Daoy (cell line): ENCODE results near the gene FSTL4. TPM values are rescaled to one million over a fixed set of nuclear protein-coding genes. Genes with fewer than 3 reads are reported as not detected.

ENCODE experiments used
- DNase-seq: peaks from one replicate; pipeline ENCODE4 v3.0.0-alpha.2; 2015; ENCODE audit warnings: low read depth
- total RNA-seq: library from RNA; depleted of rRNA; stranded (reverse); fragments of >200 nt; shearing (Covaris generic); gene quantifications from 2 replicates; pipeline ENCODE4 v1.2.3, GENCODE V29; 2014

FSTL4 gene
- total RNA-seq, 1 experiment from 2014 or later = 0.11 TPM

GRCh38 chr5:133245191-133246052 is 366.9 kb downstream of the FSTL4 start:
- DNase-seq = peak; percentile 98

DNA sequence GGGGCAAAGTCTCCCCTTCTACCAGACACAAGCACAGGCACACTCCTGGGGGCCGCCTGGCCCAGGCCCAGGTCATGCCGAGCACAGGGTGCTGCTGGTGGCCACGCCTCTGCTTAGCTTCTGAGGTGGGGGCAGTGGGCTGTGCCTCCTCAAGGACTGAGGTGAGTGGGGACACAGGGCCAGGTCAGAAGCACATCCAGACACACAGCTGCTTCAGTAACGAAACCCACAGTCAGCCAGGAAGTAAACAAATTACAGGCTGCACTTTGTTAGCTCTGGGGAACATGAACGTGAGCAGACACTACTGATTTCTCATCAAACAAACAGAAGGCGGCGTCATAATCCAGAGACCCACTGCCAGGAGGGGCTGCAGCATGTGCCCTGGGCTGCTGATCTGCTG is 368.1 kb downstream of the FSTL4 start:
- DNase-seq = no peak

- no peak for DNase-seq
These were observed 369.1 kb downstream of the FSTL4 start for GRCh38 chr5:133243196-133243595.

- DNase-seq = no peak
These were observed 370.0 kb downstream of the FSTL4 start for GRCh38 chr5:133242221-133242835.

DNA sequence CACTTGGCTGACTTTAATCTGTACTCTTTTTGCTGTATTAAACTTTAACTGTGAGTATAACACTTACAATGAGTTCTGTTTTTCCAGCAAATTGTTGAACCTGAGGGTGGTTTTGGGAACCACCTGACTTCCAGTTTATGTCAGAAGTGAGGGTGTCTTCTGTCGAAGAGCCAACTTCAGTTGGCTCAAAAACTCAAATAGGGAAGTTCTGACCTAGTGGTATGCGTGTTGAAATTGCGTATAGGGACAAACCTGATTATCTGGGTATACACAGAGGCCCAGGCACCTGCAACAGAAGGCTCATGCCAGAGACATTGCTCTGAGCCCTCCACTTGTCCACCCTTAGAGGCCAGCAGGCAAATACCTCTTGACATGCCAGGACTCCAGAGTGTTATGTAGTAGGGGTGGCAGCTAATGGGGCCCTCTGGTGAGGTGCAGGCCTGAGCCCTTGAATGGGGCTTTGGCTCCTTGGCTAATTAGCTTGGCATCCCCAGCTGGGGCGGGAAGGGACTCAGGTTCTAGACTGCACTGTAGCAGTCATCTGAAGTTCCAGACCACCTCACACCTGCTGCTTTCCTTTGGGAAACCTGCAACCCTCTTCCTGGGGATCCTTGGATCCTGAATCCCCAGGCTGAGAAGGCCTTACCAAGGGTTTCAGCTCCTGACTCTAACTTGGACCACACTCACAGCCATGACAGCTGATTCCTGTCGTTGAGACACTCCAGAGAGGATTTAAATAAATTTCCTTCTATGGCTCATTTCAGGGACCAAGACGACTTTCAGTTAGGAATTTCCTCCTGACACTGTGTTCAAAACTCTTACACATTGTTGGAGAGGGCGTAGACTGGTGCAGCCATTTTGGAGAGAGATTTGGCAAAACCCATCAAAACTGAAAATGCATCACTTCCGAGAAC is 370.9 kb downstream of the FSTL4 start:
- no peak for DNase-seq

- DNase-seq = peak; percentile 98
These were observed 371.8 kb downstream of the FSTL4 start for GRCh38 chr5:133240425-133241091.

DNA sequence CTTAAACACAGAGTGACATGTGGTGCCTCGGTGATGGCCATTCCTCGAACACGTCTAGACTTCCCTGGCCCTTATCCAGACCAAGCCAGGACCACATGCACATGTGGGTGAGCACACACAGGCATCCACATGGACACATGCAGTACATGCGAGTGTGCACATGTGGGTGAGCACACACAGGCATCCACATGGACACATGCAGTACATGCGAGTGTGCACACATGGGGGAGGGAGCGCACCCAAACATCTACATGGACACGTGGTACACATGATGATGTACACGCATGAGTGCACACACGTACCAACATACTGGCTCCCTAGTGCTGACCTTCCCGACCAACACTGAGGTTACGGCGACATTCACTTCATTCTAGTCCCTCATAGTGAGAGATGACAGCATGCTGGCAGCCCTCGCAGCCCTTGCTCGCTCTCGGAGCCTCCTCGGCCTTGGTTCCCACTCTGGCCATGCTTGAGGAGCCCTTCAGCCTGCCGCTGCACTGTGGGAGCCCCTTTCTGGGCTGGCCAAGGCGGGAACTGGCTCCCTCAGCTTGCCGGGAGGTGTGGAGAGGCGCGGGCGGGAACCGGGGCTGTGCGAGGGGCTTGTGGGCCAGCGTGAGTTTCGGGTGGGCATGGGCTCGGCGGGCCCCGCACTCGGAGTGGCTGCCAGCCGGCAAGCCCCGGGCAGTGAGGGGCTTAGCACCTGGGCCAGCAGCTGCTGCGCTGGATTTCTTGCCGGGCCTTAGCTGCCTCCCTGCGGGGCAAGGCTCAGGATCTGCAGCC is 373.7 kb downstream of the FSTL4 start:
- no peak for DNase-seq

DNA sequence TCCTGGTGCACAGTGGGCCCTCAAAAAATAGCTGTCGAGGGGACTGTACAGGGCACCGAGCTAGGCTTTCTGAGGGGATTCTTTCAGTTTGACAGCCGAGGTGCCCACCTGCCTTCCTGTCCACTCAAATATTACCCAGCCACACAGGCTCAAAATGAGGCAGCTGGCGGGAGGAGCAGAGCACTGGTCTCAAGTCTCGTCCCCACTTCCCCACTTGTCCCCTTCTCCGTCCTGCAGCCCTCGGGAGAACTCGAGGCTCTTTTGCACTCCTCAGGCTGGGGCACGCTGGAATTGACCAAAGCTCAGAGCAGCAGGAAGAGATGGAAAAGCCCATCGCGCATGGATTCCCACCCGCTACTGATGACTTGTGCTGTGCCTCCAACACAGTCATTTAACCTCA is 375.4 kb downstream of the FSTL4 start:
- DNase-seq = no peak

- DNase-seq = no peak
These were observed 375.8 kb downstream of the FSTL4 start for GRCh38 chr5:133236541-133236951.

GRCh38 chr5:133235696-133236426 is 376.5 kb downstream of the FSTL4 start:
- no peak for DNase-seq

DNA sequence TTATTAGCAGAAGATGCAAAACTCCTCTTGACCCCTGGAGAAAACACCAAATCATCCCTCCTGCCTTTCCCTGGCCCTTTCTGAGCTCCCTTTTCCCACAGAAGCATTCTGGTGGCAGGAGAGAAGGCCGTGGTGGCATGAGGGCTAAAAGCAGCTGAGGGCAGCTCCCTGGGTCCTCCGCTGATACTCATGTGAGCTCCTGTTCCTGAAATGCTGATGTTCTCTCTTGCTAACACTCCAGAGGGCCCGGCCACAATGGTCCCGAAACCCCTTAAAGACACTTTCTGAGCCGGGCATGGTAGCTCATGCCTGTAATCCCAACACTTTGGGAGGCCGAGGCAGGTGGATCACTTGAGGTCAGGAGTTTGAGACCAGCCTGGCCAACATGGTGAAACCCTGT is 377.4 kb downstream of the FSTL4 start:
- DNase-seq = no peak

DNA sequence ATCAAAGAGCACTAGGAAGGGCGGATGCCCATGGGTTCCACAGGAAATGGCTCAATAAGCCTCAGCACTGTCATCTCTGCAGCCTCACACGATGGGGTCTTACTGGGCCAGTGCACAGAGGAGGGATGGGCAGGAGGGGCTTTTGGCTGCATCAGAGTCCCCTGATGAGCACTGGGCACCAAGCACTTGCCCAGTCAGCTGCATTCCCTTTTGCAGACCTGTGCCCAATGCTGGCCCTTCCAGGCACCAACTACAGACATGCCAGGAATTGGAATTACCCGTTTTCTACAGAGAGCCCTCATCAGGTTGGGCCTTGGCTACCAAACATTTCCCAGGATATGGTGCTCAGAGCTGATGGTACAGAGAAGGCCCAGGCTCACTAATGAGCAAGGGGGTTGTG is 378.1 kb downstream of the FSTL4 start:
- no peak for DNase-seq

- no peak for DNase-seq
These were observed 378.7 kb downstream of the FSTL4 start for GRCh38 chr5:133233616-133234015.

- no peak for DNase-seq
These were observed 379.4 kb downstream of the FSTL4 start for GRCh38 chr5:133232911-133233310.

- DNase-seq = no peak
These were observed 379.9 kb downstream of the FSTL4 start for GRCh38 chr5:133232435-133232834.

DNA sequence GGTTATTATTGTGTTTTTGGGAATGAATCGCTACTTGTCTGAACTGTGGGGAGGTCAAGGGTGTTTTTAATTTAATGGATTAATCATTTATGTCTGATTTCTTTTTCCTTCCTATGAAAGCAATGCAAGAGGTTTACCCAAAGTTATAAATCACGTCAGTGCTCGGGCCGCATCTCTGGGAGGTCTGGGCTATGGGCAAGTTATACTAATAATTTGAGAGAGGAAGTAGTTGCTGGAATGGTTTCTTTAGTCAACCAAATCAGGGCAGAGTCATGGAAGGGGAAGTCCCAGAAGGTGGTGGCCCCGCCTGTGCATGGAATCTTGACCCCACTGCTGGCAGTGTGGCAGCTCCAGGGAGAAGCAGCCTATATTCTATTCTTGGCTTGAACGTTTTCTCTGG is 380.3 kb downstream of the FSTL4 start:
- peak; percentile 64 for DNase-seq

DNA sequence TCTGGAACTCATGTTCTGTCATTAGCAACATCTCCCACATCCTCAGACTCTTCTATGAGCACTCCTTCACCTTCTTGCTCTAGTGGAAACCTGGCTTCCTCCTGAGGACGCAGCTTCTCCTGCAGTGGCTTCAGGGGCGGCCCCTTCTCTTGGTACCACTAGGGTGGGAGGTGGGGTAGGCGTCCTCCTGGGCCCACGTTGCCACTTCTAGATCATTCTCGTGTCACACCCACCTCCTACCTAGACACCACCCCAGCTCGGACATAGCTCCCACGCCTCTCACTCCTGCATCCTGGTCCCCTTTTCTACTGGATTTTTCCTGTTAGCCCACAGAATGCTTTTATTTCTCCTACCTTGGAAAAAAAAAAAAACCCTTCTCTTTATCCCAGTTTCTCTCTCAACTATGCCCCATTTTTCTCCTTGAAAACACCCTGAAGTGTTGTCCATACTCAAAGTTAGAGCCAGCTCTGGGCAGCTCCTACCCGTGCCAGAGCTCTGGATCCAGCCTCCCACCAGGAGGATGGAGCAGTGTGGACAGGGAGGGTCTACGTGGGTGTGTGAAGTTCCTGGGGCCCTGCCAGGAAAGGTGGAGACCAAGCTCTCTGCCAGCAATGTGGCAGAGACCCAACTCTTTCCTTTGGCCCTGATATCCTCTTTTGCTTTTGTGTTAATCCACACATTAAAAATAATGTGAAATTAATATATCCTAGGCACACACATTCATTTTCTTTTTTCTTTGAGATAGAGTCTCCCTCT is 381.3 kb downstream of the FSTL4 start:
- DNase-seq = no peak

- DNase-seq = peak; percentile 40
These were observed 382.2 kb downstream of the FSTL4 start for GRCh38 chr5:133229931-133230664.

GRCh38 chr5:133228316-133228715 is 384.0 kb downstream of the FSTL4 start:
- DNase-seq = no peak
